ENCODE data around the gene JARID2.

DNA sequence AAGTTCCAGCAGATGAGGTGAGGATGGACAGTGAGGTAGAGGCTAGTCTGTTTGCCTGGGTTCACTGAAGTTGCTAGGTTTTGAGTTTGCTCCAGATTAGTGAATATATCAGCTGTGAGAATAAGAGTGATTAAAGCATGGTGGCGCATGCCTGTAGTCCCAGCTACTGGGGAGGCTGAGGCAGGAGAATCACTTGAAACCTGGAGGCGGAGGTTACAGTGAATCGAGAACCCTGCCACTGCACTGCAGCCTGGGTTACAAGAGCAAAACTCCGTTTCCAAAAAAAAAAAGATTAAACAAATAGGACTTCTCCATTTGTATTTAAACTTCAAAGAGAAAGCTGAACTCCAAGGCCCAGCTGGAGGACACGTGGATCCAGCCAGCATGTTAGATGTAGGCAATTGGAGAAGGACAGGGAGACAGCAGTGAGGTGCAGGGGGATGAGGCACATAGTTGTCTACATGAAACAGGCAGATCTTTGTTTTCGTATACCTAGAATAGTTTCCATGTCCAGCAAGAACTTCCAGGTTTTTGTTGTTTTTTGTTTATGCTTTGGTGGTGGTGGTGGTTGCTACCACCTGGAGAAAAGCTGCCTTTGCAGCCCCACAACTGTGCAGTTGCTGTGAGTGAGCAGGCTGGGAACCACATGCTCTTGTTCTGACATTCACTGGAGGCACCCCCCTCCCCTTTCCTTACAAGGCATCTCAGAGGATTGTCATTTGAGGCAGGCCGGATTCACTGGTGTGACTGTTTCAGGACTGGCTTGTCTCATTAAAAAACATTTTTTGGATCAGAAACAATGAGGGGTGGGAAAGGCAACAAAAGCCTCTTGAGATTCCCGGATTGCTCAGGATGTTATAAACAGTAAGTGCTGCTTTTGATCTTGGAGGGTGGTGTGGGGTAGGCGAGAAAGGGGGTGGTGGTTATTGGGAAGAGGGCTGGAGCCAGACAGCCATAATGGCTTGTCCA lies 72.3 kb downstream of the JARID2 start:
- TF ChIP-seq, protein P1, sequence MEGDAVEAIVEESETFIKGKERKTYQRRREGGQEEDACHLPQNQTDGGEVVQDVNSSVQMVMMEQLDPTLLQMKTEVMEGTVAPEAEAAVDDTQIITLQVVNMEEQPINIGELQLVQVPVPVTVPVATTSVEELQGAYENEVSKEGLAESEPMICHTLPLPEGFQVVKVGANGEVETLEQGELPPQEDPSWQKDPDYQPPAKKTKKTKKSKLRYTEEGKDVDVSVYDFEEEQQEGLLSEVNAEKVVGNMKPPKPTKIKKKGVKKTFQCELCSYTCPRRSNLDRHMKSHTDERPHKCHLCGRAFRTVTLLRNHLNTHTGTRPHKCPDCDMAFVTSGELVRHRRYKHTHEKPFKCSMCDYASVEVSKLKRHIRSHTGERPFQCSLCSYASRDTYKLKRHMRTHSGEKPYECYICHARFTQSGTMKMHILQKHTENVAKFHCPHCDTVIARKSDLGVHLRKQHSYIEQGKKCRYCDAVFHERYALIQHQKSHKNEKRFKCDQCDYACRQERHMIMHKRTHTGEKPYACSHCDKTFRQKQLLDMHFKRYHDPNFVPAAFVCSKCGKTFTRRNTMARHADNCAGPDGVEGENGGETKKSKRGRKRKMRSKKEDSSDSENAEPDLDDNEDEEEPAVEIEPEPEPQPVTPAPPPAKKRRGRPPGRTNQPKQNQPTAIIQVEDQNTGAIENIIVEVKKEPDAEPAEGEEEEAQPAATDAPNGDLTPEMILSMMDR (IDR thresholded peaks at IDR 0.05; ENCODE audit: control extremely low read depth in 1 of 3, insufficient read depth in 1 of 3, low read depth in 1 of 3, low read length in 3 of 3) = no peak
- TF ChIP-seq, protein P2, sequence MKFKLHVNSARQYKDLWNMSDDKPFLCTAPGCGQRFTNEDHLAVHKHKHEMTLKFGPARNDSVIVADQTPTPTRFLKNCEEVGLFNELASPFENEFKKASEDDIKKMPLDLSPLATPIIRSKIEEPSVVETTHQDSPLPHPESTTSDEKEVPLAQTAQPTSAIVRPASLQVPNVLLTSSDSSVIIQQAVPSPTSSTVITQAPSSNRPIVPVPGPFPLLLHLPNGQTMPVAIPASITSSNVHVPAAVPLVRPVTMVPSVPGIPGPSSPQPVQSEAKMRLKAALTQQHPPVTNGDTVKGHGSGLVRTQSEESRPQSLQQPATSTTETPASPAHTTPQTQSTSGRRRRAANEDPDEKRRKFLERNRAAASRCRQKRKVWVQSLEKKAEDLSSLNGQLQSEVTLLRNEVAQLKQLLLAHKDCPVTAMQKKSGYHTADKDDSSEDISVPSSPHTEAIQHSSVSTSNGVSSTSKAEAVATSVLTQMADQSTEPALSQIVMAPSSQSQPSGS (IDR thresholded peaks at IDR 0.05; ENCODE audit: low read length) = no peak
- TF ChIP-seq YY1 (IDR thresholded peaks at IDR 0.05; ENCODE audit: low read depth, low read length) = no peak
- no peak for TF ChIP-seq HDAC2 (IDR thresholded peaks at IDR 0.05; ENCODE audit: borderline replicate concordance in 1 of 2, low read depth in 2 of 2, low read length in 2 of 2)
- TF ChIP-seq TAF1 (IDR thresholded peaks at IDR 0.05; ENCODE audit: low read depth, low read length) = no peak
- no peak for TF ChIP-seq EP300 (IDR thresholded peaks at IDR 0.05; ENCODE audit: borderline replicate concordance in 1 of 2, low read depth in 2 of 2, low read length in 2 of 2)
- TF ChIP-seq RAD21 (IDR thresholded peaks at IDR 0.05 in 1 of 2, conservative IDR thresholded peaks at IDR 0.05 in 1 of 2; ENCODE audit: low read depth in 2 of 2, low read length in 2 of 2) = no peak
